HEK293T (cell line): ENCODE measurements around the gene MCMBP.

ENCODE experiments used
- FOXK2 ChIP-seq: fragments of 450-650 bp; IDR thresholded peaks from 2 replicates; pipeline ENCODE4 v1.6.1; 2016; ENCODE audit warnings: mild to moderate bottlenecking
- L3MBTL2 ChIP-seq: fragments of 450-650 bp; conservative IDR thresholded peaks from 2 replicates; pipeline ENCODE4 v1.6.1; 2016; ENCODE audit warnings: mild to moderate bottlenecking
- NFRKB ChIP-seq: fragments of 450-650 bp; IDR thresholded peaks from 2 replicates; pipeline ENCODE4 v1.6.1; 2016; ENCODE audit warnings: mild to moderate bottlenecking, moderate library complexity
- PKNOX1 ChIP-seq: fragments of 450-650 bp; IDR thresholded peaks from 2 replicates; pipeline ENCODE4 v1.6.1; 2016
- ZNF384 ChIP-seq: fragments of 450-650 bp; IDR thresholded peaks from 2 replicates; pipeline ENCODE4 v1.6.1; 2016

DNA sequence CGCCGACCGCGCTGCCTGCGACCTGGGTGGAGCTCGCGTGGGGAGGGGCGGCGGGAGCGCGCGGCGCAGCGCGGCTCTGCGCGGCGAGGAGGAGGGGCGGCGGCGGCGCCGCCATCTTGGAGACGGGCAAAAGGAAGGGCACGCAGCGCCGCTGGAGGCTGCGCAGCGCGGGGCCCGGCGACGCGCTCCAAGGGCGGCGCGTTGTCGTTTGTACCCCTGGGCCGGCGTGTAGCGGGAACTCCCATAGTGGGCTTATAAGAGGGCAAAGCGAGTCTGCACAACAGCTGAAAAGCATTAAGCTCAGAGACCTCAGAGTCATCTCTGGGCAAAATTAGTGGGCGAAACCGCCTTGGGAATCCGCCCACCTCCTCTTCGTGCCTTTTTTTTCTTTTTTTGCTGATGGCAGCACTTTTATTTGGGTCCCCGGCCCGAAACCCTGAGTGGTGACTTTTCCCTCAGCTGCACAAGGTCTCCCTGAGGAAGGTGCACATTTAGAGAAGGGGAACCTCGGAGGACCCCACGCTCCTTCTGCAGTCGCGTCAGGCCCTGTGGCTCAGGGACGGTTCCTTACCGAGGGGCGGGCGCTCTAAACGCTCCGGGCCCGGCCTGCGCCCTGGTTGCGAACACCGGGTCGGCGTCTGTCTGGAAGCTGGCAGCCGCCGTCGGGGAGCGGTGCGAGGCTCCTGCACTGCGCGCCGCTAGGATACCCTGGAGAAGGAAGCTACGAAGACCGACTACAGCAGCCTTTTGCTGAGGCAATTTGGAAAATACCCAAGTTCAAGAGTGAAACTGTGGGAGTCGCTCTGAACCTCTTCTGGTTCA lies 428 bp upstream of the MCMBP start:
- TF ChIP-seq L3MBTL2, result peak; percentile 53
- TF ChIP-seq ZNF384, result no peak
- no peak for TF ChIP-seq PKNOX1
- TF ChIP-seq NFRKB, result no peak
- no peak for TF ChIP-seq FOXK2
